H1 (cell line): ENCODE results near the gene HDLBP. TPM values are rescaled to one million over a fixed set of nuclear protein-coding genes. Genes with fewer than 3 reads are reported as not detected.

Source experiments
- CTCF ChIA-PET: fragments of 300-600 bp; sonication (Branson Sonifier 250); formaldehyde crosslinking; loops from one replicate; lab custom pipeline; 2021; ENCODE audit not compliant: partially characterized antibody; lab: Charles Lee
- POLR2A ChIA-PET: fragments of 300-600 bp; sonication (Branson Sonifier 250); formaldehyde crosslinking; loops from one replicate; lab custom pipeline; 2021; ENCODE audit warnings: inconsistent platforms; ENCODE audit not compliant: partially characterized antibody; lab: Charles Lee
- DNase-seq, 2 experiments: peaks; one replicate each; pipeline versions ENCODE4 v3.0.0 to v3.0.0-alpha.2; 2010 to 2022; ENCODE audit warnings: low spot score in 2 of 2, low read depth in 1 of 2, mixed read lengths in 1 of 2
- FAIRE-seq: peaks from 2 replicates; lab custom pipeline; 2011; peaks lifted over from hg19 to GRCh38; lab: Jason Lieb, UNC
- H2AFZ ChIP-seq: 2 replicates; pipeline ENCODE4 v1.8.1; 2012; ENCODE audit warnings: low read length, inconsistent platforms
- H2AK5ac ChIP-seq: 2 replicates; pipeline ENCODE4 v1.6.1; 2013; ENCODE audit warnings: low read depth, low read length
- H2BK120ac ChIP-seq: replicated peaks from 2 replicates; pipeline ENCODE3; 2013; ENCODE audit warnings: low read depth, low read length, inconsistent platforms
- H2BK12ac ChIP-seq: 2 replicates; pipeline ENCODE4 v1.6.1; 2013; ENCODE audit warnings: low read depth, low read length
- H2BK15ac ChIP-seq: 2 replicates; pipeline ENCODE4 v1.6.1; 2013; ENCODE audit warnings: low read length
- H2BK20ac ChIP-seq: 2 replicates; pipeline ENCODE4 v1.6.1; 2013; ENCODE audit warnings: low read length
- H2BK5ac ChIP-seq: 2 replicates; pipeline ENCODE4 v1.6.1; 2013; ENCODE audit warnings: low read depth, low read length
- H3K14ac ChIP-seq: 2 replicates; pipeline ENCODE4 v1.6.1; 2013; ENCODE audit warnings: inconsistent platforms; ENCODE audit not compliant: insufficient read length
- H3K18ac ChIP-seq: 2 replicates; pipeline ENCODE4 v1.6.1; 2013; ENCODE audit warnings: low read length; ENCODE audit errors: extremely low read depth
- H3K23ac ChIP-seq: 2 replicates; pipeline ENCODE4 v1.6.1; 2013; ENCODE audit warnings: inconsistent platforms; ENCODE audit not compliant: insufficient read length
- H3K23me2 ChIP-seq: 2 replicates; pipeline ENCODE4 v1.6.1; 2013; ENCODE audit warnings: low read depth, low read length
- H3K27ac ChIP-seq: 2 replicates; pipeline ENCODE4 v1.6.1; 2011; ENCODE audit warnings: low read depth, low read length, inconsistent platforms
- H3K27me3 ChIP-seq, 4 experiments: replicated peaks in 1 of 4; 1 replicate in 1 of 4; 2 replicates in 3 of 4; pipeline versions ENCODE4 v1.6.1 to v1.8.1; 2011 to 2013; ENCODE audit warnings: low read length in 3 of 4, mild to moderate bottlenecking in 3 of 4, inconsistent platforms in 2 of 4, mixed read lengths in 2 of 4, moderate library complexity in 1 of 4; ENCODE audit not compliant: control insufficient read depth in 3 of 4, insufficient read depth in 3 of 4; ENCODE audit errors: extremely low read depth in 1 of 4
- H3K36me3 ChIP-seq, 4 experiments: 2 replicates each; pipeline versions ENCODE4 v1.6.1 to v1.8.1; 2011 to 2013; ENCODE audit warnings: mild to moderate bottlenecking in 4 of 4, low read length in 3 of 4, moderate library complexity in 2 of 4, control low read depth in 1 of 4, inconsistent platforms in 1 of 4; ENCODE audit not compliant: insufficient read depth in 4 of 4, control insufficient read depth in 2 of 4
- H3K4ac ChIP-seq: replicated peaks from 2 replicates; pipeline ENCODE3; 2013; ENCODE audit warnings: low read length, low read depth, mixed read lengths, inconsistent platforms; ENCODE audit not compliant: insufficient read length
- H3K4me1 ChIP-seq, 4 experiments: replicated peaks in 1 of 4; 1 replicate in 1 of 4; 2 replicates in 3 of 4; pipeline versions ENCODE4 v1.6.1 to v1.8.1; 2011 to 2013; ENCODE audit warnings: low read length in 3 of 4, inconsistent platforms in 2 of 4, mixed read lengths in 1 of 4; ENCODE audit not compliant: insufficient read depth in 4 of 4, control insufficient read depth in 3 of 4
- H3K4me2 ChIP-seq, 2 experiments: 2 replicates each; pipeline versions ENCODE4 v1.6.1 to v1.8.1; 2011 to 2013; ENCODE audit warnings: low read depth in 2 of 2, low read length in 2 of 2, control low read depth in 1 of 2, inconsistent platforms in 1 of 2, mild to moderate bottlenecking in 1 of 2; ENCODE audit not compliant: insufficient read depth in 1 of 2
- H3K4me3 ChIP-seq, 4 experiments: fragments of 200-600, 300-600 bp in 1 of 4; sonication (generic), shearing (Covaris generic), sonication (Bioruptor Twin) in 1 of 4; 2 replicates each; pipeline versions ENCODE4 v1.5.1 to v1.8.1; 2011 to 2016; ENCODE audit warnings: low read length in 4 of 4, low read depth in 3 of 4, control low read depth in 2 of 4, inconsistent platforms in 2 of 4, mild to moderate bottlenecking in 2 of 4, mixed read lengths in 1 of 4, moderate library complexity in 1 of 4; ENCODE audit not compliant: insufficient read depth in 2 of 4; ENCODE audit errors: extremely low read depth in 1 of 4
- H3K56ac ChIP-seq: replicated peaks from 2 replicates; pipeline ENCODE3; 2013; ENCODE audit warnings: low read depth, mild to moderate bottlenecking, mixed read lengths, low read length, inconsistent platforms; ENCODE audit not compliant: insufficient read length
- H3K79me1 ChIP-seq: 2 replicates; pipeline ENCODE4 v1.6.1; 2013; ENCODE audit warnings: low read depth, low read length, control low read depth
- H3K79me2 ChIP-seq, 2 experiments: 2 replicates each; pipeline versions ENCODE4 v1.6.1 to v1.8.1; 2012 to 2013; ENCODE audit warnings: low read length in 2 of 2, mild to moderate bottlenecking in 2 of 2, inconsistent platforms in 1 of 2; ENCODE audit not compliant: insufficient read depth in 2 of 2, control insufficient read depth in 1 of 2
- H3K9ac ChIP-seq, 4 experiments: replicated peaks in 1 of 4; 1 replicate in 1 of 4; 2 replicates in 3 of 4; pipeline versions ENCODE4 v1.6.1 to v1.8.1; 2011 to 2013; ENCODE audit warnings: low read depth in 3 of 4, low read length in 3 of 4, control low read depth in 2 of 4, mild to moderate bottlenecking in 2 of 4, moderate library complexity in 2 of 4, inconsistent platforms in 1 of 4; ENCODE audit errors: extremely low read depth in 1 of 4
- H3K9me3 ChIP-seq, 2 experiments: 2 replicates each; pipeline versions ENCODE4 v1.6.1 to v1.8.1; 2012 to 2013; ENCODE audit warnings: mild to moderate bottlenecking in 2 of 2, moderate library complexity in 2 of 2, control low read depth in 1 of 2, inconsistent platforms in 1 of 2, low read depth in 1 of 2, low read length in 1 of 2, mixed read lengths in 1 of 2; ENCODE audit not compliant: insufficient read depth in 2 of 2
- H4K20me1 ChIP-seq, 2 experiments: replicated peaks in 1 of 2; 2 replicates each; pipeline versions ENCODE3 to v1.8.1; 2011 to 2013; ENCODE audit warnings: inconsistent platforms in 2 of 2, low read length in 2 of 2, mild to moderate bottlenecking in 1 of 2; ENCODE audit not compliant: insufficient read depth in 2 of 2, control insufficient read depth in 1 of 2
- H4K5ac ChIP-seq: 2 replicates; pipeline ENCODE4 v1.6.1; 2013; ENCODE audit warnings: low read length, low read depth, mixed read lengths, inconsistent platforms; ENCODE audit not compliant: insufficient read length
- H4K8ac ChIP-seq: 2 replicates; pipeline ENCODE4 v1.8.0; 2013; ENCODE audit warnings: mild to moderate bottlenecking, moderate library complexity, low read length, inconsistent platforms; ENCODE audit not compliant: insufficient read depth; ENCODE audit errors: extremely low read depth
- H4K91ac ChIP-seq: replicated peaks from 2 replicates; pipeline ENCODE3; 2013; ENCODE audit warnings: low read length, mixed read lengths, inconsistent platforms; ENCODE audit not compliant: insufficient read length
- CHD2 ChIP-seq: IDR thresholded peaks from 2 replicates; pipeline ENCODE4 v1.6.1; 2012; ENCODE audit warnings: low read length, improper control_type of control experiment
- HDAC2 ChIP-seq, 2 experiments: fragments of 300-600 bp in 1 of 2; sonication (generic) in 1 of 2; IDR thresholded peaks; 2 replicates each; pipeline ENCODE4 v1.6.1; 2011 to 2012; ENCODE audit warnings: low read depth in 2 of 2, low read length in 2 of 2, mild to moderate bottlenecking in 2 of 2, moderate library complexity in 2 of 2, borderline replicate concordance in 1 of 2, inconsistent platforms in 1 of 2
- MAFK ChIP-seq: IDR thresholded peaks from 2 replicates; pipeline ENCODE4 v1.6.1; 2012; ENCODE audit warnings: low read depth, mild to moderate bottlenecking, improper control_type of control experiment, low read length
- POLR2AphosphoS5 ChIP-seq: IDR thresholded peaks from 2 replicates; pipeline ENCODE4 v1.6.1; 2011; ENCODE audit warnings: low read depth, low read length
- RAD21 ChIP-seq, 2 experiments: IDR thresholded peaks in 1 of 2; conservative IDR thresholded peaks in 1 of 2; 2 replicates each; pipeline ENCODE4 v1.6.1; 2011; ENCODE audit warnings: low read depth in 2 of 2, low read length in 2 of 2, improper control_type of control experiment in 1 of 2, inconsistent platforms in 1 of 2, mild to moderate bottlenecking in 1 of 2, moderate library complexity in 1 of 2
- SIN3A ChIP-seq, 2 experiments: IDR thresholded peaks in 1 of 2; conservative IDR thresholded peaks in 1 of 2; 2 replicates each; pipeline ENCODE4 v1.6.1; 2011 to 2012; ENCODE audit warnings: low read length in 2 of 2, improper control_type of control experiment in 1 of 2, low read depth in 1 of 2, mild to moderate bottlenecking in 1 of 2
- SIRT6 ChIP-seq: IDR thresholded peaks from one replicate; pipeline ENCODE4 v1.7.1; 2012; ENCODE audit warnings: low read length, inconsistent platforms
- TAF1 ChIP-seq: IDR thresholded peaks from 2 replicates; pipeline ENCODE4 v1.6.1; 2011; ENCODE audit warnings: mild to moderate bottlenecking, low read depth, low read length
- YY1 ChIP-seq: IDR thresholded peaks from 2 replicates; pipeline ENCODE4 v1.6.1; 2011; ENCODE audit warnings: low read depth, mild to moderate bottlenecking, low read length
- WGBS, 2 experiments: shearing (Covaris generic) in 1 of 2; methylation state at CpG; one replicate each; pipeline versions ENCODE4 v1.1.6 to v1.1.7; 2013 to 2015; ENCODE audit warnings: low lambda C conversion rate in 2 of 2, mixed read lengths in 2 of 2, inconsistent platforms in 1 of 2, low coverage in 1 of 2, missing lambda C conversion rate in 1 of 2; ENCODE audit not compliant: insufficient replicate concordance in 2 of 2, insufficient coverage in 1 of 2, insufficient read length in 1 of 2; ENCODE audit errors: extremely low coverage in 1 of 2, missing lambda C conversion rate in 1 of 2; 5-methylcytosine and 5-hydroxymethylcytosine counted together
- polyA plus RNA-seq, 7 experiments: library from polyadenylated mRNA; depleted of rRNA in 3 of 7; stranded (reverse) in 5 of 7; unstranded in 2 of 7; fragments of >200 nt in 5 of 7; fragments of 200-250 nt in 2 of 7; gene quantifications; 1 replicate in 5 of 7; 2 replicates in 1 of 7; 4 replicates in 1 of 7; pipeline versions ENCODE4 v1.2.1 to v1.2.3, GENCODE V29; 2011 to 2013; ENCODE audit warnings: missing spikeins in 2 of 7, mixed read lengths in 2 of 7
- total RNA-seq: library from RNA; stranded (reverse); fragmentation: NEBNext Ultra II Directional; extraction: Animal tissue kit (Norgen Biotek cat#: 25700); gene quantifications from 2 replicates; pipeline ENCODE4 v1.2.1, GENCODE V29; 2021

HDLBP gene
- total and polyA plus RNA-seq, 2 of the 8 experiments (the other 6 are each of a cell fraction or from before 2014, with no cell fraction given), result 185 to 360 TPM

GRCh38 chr2:241354668-241355658 lies 39.5 kb upstream of the HDLBP start:
- Histone ChIP-seq H3K79me2 (peaks cover 0 to 34% of the 10 kb centered on the region in 2 experiments; a peak in 3 of 4 replicates), H4K8ac (peak overlapping the region; percentile 88), H3K27ac (peak overlapping the region; percentile 73), H2AFZ (no peak overlapping the region), H3K56ac (no peak overlapping the region), H2AK5ac (no peak overlapping the region), H3K18ac (peak overlapping the region; percentile 64), H4K5ac (no peak overlapping the region), H3K27me3 (no peaks in the 10 kb centered on the region), H3K23ac (no peak overlapping the region), H3K4me2 (peak overlapping the region; percentile 66 to 98), H2BK120ac (no peak overlapping the region), H3K36me3 (peaks cover 14 to 43% (median 32%) of the 10 kb centered on the region in 4 experiments), H2BK12ac (no peak overlapping the region), H3K14ac (no peak overlapping the region), H2BK5ac (peak overlapping the region; percentile 56), H3K9me3 (no peaks in the 10 kb centered on the region), H2BK20ac (no peak overlapping the region), H3K4me1 (peaks cover 1 to 10% (median 7%) of the 10 kb centered on the region in 4 experiments; a peak in 6 of 7 replicates), H3K9ac (peak overlapping the region in 2 of 4 experiments; percentile 35 to 55; a peak in 4 of 7 replicates), H3K4me3 (peak overlapping the region; percentile 24 to 61 (median 59); a peak in 7 of 8 replicates), H3K79me1 (peaks cover 7% of the 10 kb centered on the region; the same call in 1 of the 2 replicates), H3K23me2 (peaks cover 9% of the 10 kb centered on the region), H4K91ac (no peak overlapping the region), H2BK15ac (no peak overlapping the region), H3K4ac (no peak overlapping the region), H4K20me1 (peaks cover 5 to 15% of the 10 kb centered on the region in 2 experiments)
- ChIA-PET POLR2A (interaction anchor here (1.0 to 2.6 kb wide), 5 partner anchors 17 to 60 kb away, joined by 3 to 12 read pairs (median 6); partner anchors contain the start of genes HDLBP and SEPTIN2), CTCF (interaction anchor here (1.0 kb wide), 1 partner anchor 37 kb away, joined by 3 read pairs; no protein-coding TSS in a partner anchor)
- 26% methylated on average over 19 of the region's 40 CpGs; no CpG with 5 or more reads in 1 of the 2 experiments for WGBS, 2 experiments
- peak; percentile 70 to 91 for DNase-seq
- no peak for FAIRE-seq
- 0 out of 4 replicates have a peak, but pooled peaks of 1 of the 2 experiments have one; percentile 43 for TF ChIP-seq HDAC2 (IDR thresholded peaks at IDR 0.05; ENCODE audit: borderline replicate concordance in 1 of 2, low read depth in 2 of 2, low read length in 2 of 2)
- TF ChIP-seq TAF1, result peak; percentile 37; the same call in 1 of the 2 replicates
- TF ChIP-seq RAD21 (IDR thresholded peaks at IDR 0.05 in 1 of 2, conservative IDR thresholded peaks at IDR 0.05 in 1 of 2; ENCODE audit: low read depth in 2 of 2, low read length in 2 of 2), result peak in 1 of 2 experiments; percentile 9; a peak in 1 of 4 replicates
- TF ChIP-seq POLR2AphosphoS5, result peak; percentile 80
- 0 out of 2 replicates have a peak, but pooled peaks have one; percentile 59 for TF ChIP-seq YY1
- TF ChIP-seq SIRT6, result no peak
- 0 out of 2 replicates have a peak, but pooled peaks have one; percentile 50 for TF ChIP-seq CHD2
- 0 out of 4 replicates have a peak, but pooled peaks have one; percentile 19 to 29 for TF ChIP-seq SIN3A (conservative IDR thresholded peaks at IDR 0.05 in 1 of 2, IDR thresholded peaks at IDR 0.05 in 1 of 2; ENCODE audit: low read depth in 1 of 2, low read length in 2 of 2)
- TF ChIP-seq MAFK, result peak; percentile 69; the same call in 1 of the 2 replicates
